Measurements from ENCODE around the gene CAMK1D. TPM values are rescaled to one million over a fixed set of nuclear protein-coding genes. Genes with fewer than 3 reads are reported as not detected.

CAMK1D gene
- total and polyA plus RNA-seq, 2 of the 4 experiments (the other 2 are of a cell fraction): 5.0 to 5.3 TPM

DNA sequence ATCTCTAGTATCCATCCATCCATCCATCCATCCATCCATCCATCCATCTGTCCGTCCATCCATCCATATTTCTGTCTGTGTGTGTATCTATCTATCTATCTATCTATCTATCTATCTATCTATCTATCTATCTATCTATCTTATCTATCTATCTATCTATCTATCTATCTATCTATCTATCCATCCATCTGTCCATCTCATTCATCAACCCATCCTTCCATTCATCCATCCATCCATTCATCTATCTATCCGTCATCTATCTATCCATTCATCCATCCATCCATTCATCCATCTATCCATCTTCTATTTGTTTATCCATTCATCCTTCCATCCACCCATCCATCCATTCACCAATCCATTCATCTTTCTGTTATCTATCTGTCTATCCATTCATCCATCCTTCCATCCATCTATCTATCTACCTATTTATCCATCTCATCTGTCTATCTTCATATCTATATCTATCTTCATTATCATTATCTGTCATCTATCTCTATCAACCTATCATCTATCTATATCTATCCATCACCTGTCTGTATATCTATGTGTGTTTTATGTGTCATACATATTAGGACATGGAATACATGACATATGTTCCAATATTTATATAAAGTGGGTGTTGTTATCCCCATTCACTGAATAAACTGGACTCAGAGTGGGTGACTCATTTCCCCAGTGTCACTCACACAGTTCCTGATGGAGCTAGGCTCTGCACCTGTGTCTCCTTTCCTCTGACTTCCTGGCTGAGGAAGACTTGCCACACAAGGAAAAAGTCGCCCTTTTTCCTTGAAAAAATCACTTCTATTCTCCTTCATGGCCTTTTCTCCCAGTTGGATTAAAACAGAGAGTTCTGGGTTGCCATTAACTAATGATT is 452.1 kb downstream of the CAMK1D start:
- Histone ChIP-seq H3K36me3 (ENCODE audit: control insufficient read depth, insufficient read depth, low read length) (no peaks in the 10 kb centered on the region), H3K18ac (ENCODE audit: low read depth, low read length) (no peak overlapping the region), H4K20me1 (ENCODE audit: insufficient read depth, low read length) (no peaks in the 10 kb centered on the region), H2AK5ac (ENCODE audit: low read depth, low read length) (no peak overlapping the region), H3K4ac (ENCODE audit: low read depth, low read length) (no peak overlapping the region), H3K4me2 (ENCODE audit: low read depth, low read length) (no peak overlapping the region), H3K4me3 (ENCODE audit: insufficient read depth, low read depth, low read length) (no peak overlapping the region), H2AK9ac (replicated peaks; ENCODE audit: low read depth, low read length, poor library complexity) (no peak overlapping the region), H2BK120ac (ENCODE audit: low read depth, low read length) (no peak overlapping the region), H3K27me3 (ENCODE audit: control insufficient read depth, insufficient read depth, low read length) (peaks cover 3% of the 10 kb centered on the region; the same call in 1 of the 2 replicates), H3K14ac (replicated peaks; ENCODE audit: low read depth, low read length) (no peak overlapping the region), H3K23ac (ENCODE audit: low read depth, low read length) (no peak overlapping the region), H3K27ac (ENCODE audit: insufficient read depth, low read length) (no peak overlapping the region), H3K9me3 (ENCODE audit: control insufficient read depth, insufficient read depth, low read length) (no peaks in the 10 kb centered on the region), H2AFZ (replicated peaks; ENCODE audit: low read length, poor library complexity) (no peak overlapping the region), H2BK20ac (ENCODE audit: low read depth, low read length) (no peak overlapping the region), H2BK15ac (ENCODE audit: low read depth, low read length) (no peak overlapping the region), H3K9me1 (ENCODE audit: insufficient read depth, low read length) (no peaks in the 10 kb centered on the region), H2BK5ac (ENCODE audit: low read depth, low read length, poor library complexity, severe bottlenecking) (no peak overlapping the region), H4K8ac (ENCODE audit: low read depth in 2 of 2, low read length in 2 of 2) (no peak overlapping the region), H4K91ac (ENCODE audit: insufficient read depth, low read depth, low read length) (no peak overlapping the region), H3K4me1 (ENCODE audit: control insufficient read depth, insufficient read depth, low read length) (peaks cover 2% of the 10 kb centered on the region; the same call in 1 of the 2 replicates), H4K5ac (ENCODE audit: low read depth, low read length) (no peak overlapping the region), H3K9ac (ENCODE audit: low read depth, low read length) (no peak overlapping the region), H3K56ac (ENCODE audit: extremely low read depth, insufficient read depth, low read length) (no peak overlapping the region), H3K79me1 (ENCODE audit: low read depth in 1 of 2, low read length in 2 of 2) (no peaks in the 10 kb centered on the region)
- in situ Hi-C loops (cut with MboI; ENCODE audit: low sequenced_read_pairs): no loop called here
- ChIA-PET CTCF (no interaction called here), POLR2A (ENCODE audit: unreplicated experiment) (no interaction called here)
- ATAC-seq (ENCODE audit: low read depth): no peak
- intact Hi-C loops (cut with micrococcal nuclease): no loop called here
- TF ChIP-seq MAZ (IDR thresholded peaks at IDR 0.05; ENCODE audit: borderline replicate concordance, low read depth, low read length) (no peak), RCOR1 (IDR thresholded peaks at IDR 0.05; ENCODE audit: insufficient replicate concordance, low read length) (no peak), POLR2A (IDR thresholded peaks at IDR 0.05; ENCODE audit: low read depth, low read length) (no peak), BHLHE40 (IDR thresholded peaks at IDR 0.05; ENCODE audit: low read depth, low read length) (no peak)
- TF ChIP-seq, protein P1, sequence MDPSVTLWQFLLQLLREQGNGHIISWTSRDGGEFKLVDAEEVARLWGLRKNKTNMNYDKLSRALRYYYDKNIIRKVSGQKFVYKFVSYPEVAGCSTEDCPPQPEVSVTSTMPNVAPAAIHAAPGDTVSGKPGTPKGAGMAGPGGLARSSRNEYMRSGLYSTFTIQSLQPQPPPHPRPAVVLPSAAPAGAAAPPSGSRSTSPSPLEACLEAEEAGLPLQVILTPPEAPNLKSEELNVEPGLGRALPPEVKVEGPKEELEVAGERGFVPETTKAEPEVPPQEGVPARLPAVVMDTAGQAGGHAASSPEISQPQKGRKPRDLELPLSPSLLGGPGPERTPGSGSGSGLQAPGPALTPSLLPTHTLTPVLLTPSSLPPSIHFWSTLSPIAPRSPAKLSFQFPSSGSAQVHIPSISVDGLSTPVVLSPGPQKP (IDR thresholded peaks at IDR 0.05; ENCODE audit: borderline replicate concordance, low read depth, low read length): no peak
- no TSS peak for BruUV-seq (replicated peaks)
- WGBS, 2 experiments (ENCODE audit: extremely low coverage in 2 of 2, insufficient read length in 1 of 2): 90 to 100% methylated on average over 1 of the region's 3 CpGs
- dilution Hi-C loops (cut with HindIII; ENCODE audit: low sequenced_read_pairs, unreplicated experiment): no loop called here
- no peak for DNase-seq

Measured in IMR-90 (cell line).